ENCODE measurements around the gene HOXB9. TPM values are rescaled to one million over a fixed set of nuclear protein-coding genes. Genes with fewer than 3 reads are reported as not detected.
A peak's percentile ranks its signal among the peaks of the same experiment; 100 is the strongest.

Gene HOXB9
- total and polyA plus RNA-seq, 9 of the 15 experiments (the other 6 are each of a cell fraction or from before 2014, with no cell fraction given) = 3.1 to 196 (median 77.6) TPM

- TF ChIP-seq REST (IDR thresholded peaks at IDR 0.05; ENCODE audit: borderline replicate concordance) (no peak; the same call in 1 of the 2 replicates), REST (CRISPR knock-in tag; IDR thresholded peaks at IDR 0.05; ENCODE audit: low read depth) (no peak), SMARCE1 (IDR thresholded peaks at IDR 0.05) (peak; percentile 71), ZNF75A (CRISPR knock-in tag; IDR thresholded peaks at IDR 0.05) (no peak), BRCA1 (IDR thresholded peaks at IDR 0.05) (no peak), BRCA1 (CRISPR knock-in tag; IDR thresholded peaks at IDR 0.05) (no peak), ZNF212 (CRISPR knock-in tag; IDR thresholded peaks at IDR 0.05) (no peak), WHSC1 (IDR thresholded peaks at IDR 0.05; ENCODE audit: low read length) (no peak), SMARCC2 (IDR thresholded peaks at IDR 0.05; ENCODE audit: low read depth) (no peak), SP2 (IDR thresholded peaks at IDR 0.05; ENCODE audit: extremely low read depth, low read depth, low read length, poor library complexity, severe bottlenecking) (no peak), ZNF277 (CRISPR knock-in tag; IDR thresholded peaks at IDR 0.05; ENCODE audit: borderline replicate concordance) (no peak), HDGF (IDR thresholded peaks at IDR 0.05) (no peak; the same call in 1 of the 2 replicates), ZNF274 (IDR thresholded peaks at IDR 0.05; ENCODE audit: borderline replicate concordance, low read depth, low read length) (no peak), MAZ (CRISPR knock-in tag; conservative IDR thresholded peaks at IDR 0.05 in 1 of 2, IDR thresholded peaks at IDR 0.05 in 1 of 2) (peak; percentile 99 to 100), HSF4 (CRISPR knock-in tag; IDR thresholded peaks at IDR 0.05; ENCODE audit: borderline replicate concordance) (no peak)
- TF ChIP-seq, protein P1, sequence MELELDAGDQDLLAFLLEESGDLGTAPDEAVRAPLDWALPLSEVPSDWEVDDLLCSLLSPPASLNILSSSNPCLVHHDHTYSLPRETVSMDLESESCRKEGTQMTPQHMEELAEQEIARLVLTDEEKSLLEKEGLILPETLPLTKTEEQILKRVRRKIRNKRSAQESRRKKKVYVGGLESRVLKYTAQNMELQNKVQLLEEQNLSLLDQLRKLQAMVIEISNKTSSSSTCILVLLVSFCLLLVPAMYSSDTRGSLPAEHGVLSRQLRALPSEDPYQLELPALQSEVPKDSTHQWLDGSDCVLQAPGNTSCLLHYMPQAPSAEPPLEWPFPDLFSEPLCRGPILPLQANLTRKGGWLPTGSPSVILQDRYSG (tag; conservative IDR thresholded peaks at IDR 0.05; ENCODE audit: low read depth) = no peak
These were observed at the start of gene HOXB9 (continued) for GRCh38 chr17:48626245-48627117.

Data from K562 (cell line).